OCI-M1 (cell line): ENCODE measurements around the gene TIMM17B.

Experiments used
- DNase-seq: peaks from one replicate; lab custom pipeline; 2025; lab: John Stamatoyannopoulos, UW

TIMM17B gene

GRCh38 chrX:48897625-48898306 is at the start of gene TIMM17B, which contains the start of gene PQBP1:
Gene TIMM17B (minus strand): TSS chrX:48897768. CDS start chrX:48897749, 19 bp downstream.
Gene PQBP1 (plus strand): TSS chrX:48897930. CDS start chrX:48898510, 580 bp downstream.
- DNase-seq, result peak; percentile 97

DNA sequence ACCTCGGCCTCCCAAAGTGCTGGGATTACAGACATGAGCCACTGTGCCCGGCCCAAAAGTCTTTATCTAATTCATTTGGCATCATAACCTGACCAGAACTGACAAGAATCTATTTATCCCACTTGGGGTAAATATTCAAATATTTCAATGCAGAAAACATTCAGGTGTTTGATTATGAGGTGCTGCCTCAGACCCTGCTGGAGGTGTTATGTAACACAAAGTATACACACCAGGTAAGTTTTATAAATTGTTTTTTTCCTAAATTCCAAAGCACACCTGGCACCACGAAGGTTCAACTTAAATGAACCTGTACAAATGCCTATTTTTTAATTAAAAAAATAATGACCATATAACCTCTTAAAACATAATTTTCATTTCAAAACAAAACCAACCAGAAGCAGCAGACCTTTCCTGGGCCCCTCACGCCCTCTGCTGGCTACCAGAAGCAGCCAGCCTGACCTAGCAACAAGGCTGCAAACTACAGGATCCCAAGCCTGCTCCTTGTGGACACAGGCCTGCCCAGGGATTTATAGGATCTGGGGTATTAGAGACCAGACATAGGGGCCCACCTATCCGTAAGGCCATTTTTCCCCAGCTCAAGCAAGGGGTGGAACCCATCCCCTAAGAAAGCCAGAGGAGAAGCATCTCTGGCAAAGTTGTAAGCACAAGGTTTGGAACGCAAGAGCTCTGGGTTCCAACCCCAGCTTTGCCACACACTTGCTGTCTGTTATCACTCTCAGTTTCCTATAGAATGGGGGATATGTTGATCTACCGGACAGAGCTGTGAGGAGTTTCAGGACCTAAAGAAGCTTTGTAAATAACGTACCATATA is 48.2 kb upstream of the TIMM17B start:
- peak; percentile 68 for DNase-seq

DNA sequence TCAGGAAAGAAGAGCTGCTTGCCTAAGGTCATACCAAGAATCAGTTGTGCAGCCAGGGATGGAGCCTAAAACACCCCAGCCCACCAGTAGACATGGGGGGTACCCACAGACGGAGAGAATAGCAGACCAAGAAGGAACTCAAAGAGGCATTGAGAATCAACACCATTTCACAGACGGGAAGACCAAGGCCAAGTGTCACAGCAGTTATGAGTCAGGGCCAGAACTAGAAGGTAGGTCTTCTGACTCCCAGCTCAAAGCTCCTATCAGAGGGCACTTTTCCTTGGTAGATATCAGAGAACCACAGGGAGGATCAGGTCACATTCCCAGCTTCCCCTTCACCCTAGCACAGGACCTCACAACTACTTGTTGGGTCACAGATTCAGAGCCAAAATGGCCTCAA is 45.3 kb upstream of the TIMM17B start:
- peak; percentile 40 for DNase-seq

GRCh38 chrX:48940404-48940955 is 42.9 kb upstream of the TIMM17B start:
- DNase-seq, result peak; percentile 92

GRCh38 chrX:48939524-48940228 is 42.1 kb upstream of the TIMM17B start:
- DNase-seq, result peak; percentile 32

DNA sequence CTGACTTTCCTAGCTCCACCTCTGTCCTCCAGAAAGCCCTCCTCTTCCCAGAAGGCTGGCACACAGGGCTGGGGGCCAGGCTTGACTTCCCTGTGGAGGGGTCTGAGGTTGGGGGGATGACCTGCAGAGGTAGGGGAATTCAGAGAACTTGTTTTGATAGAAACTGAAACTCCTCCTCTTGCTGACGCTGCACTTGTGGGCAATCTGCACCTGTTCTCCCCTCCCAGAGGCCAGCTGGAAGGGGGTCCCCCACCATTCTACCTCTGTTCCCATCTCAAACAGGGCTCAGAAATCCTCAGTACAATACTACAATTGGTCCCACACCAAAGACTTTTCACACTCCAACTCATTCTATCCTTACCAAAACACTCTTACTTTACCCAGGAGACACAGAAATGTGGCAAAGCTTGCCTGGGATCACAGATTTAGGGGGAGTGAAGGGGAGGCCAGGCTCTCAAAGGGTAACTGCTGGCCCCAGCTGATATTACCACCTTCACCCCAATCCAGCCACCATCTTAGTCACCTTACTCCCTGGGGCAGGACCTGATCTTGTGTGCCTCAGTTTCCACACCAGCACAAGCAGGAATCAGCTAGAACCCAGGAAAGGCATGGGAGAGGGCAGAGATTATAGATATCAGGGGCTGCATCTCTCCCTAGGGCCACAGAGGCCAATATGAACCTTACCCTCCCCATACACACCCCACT is 41.3 kb upstream of the TIMM17B start:
- DNase-seq, result peak; percentile 58

DNA sequence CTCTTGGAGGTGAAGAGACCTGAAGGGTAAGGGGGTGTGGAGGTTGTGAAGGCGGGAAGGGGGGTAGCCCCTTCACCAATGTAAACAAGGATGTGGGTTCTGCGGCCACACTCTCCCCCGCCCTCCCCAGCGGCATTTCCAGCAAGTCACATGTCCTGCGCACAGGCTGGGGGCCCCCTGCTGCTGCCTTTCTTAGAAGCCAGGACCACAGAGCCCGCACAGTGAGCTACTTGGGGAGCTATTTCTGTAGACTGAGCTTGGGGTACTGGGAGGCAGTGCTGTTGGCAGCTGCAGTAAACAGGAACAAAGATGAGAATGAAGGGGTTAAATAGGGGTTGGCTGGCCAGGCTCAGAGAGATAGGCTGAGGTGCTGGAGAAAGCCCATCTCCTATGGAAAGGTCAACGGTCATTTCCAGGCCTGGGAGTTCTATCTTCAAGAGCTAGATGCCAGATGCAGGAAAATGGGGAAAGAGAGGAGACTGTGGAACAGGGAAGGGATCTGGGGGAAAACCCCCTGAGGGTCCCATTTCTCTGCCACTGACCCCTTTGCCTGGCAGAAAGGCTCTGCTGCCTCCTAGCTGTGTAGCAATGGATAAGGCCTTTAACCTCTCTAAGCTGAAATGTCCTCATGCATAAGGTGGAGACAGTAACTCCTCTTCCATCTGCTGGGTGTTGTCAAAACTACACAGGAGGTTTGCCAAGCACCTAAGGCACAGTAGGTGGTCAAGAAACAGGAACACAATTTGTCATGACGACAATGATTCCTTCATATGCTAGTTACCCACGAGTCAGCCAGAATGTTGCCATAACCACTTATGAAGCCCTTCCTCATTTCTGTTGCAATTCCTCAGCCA is 39.7 kb upstream of the TIMM17B start:
- DNase-seq, result peak; percentile 94

GRCh38 chrX:48936429-48937053 is 39.0 kb upstream of the TIMM17B start:
- no peak for DNase-seq

DNA sequence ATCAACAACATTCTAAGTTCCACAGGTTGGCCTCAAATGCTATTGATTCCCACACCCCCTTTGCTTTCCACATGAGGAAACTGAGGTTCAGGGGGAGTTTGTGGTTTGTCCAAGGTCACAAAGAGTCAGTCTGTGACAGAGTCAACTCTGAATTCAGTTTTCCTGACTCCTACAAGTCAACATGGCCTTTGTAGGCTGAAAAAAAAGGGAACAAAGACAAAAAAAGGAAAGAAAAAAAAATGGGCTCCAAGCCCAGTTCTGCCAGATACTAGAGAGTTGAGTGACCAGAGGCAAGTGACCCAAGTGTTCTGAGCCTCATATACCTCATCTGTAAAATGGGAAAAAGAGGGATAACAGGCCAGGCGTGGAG is 37.7 kb upstream of the TIMM17B start:
- peak; percentile 20 for DNase-seq

- DNase-seq, result no peak
Observed at GRCh38 chrX:48934581-48935300, 37.2 kb upstream of the TIMM17B start.

- DNase-seq, result no peak
Observed at GRCh38 chrX:48933757-48934156, 36.2 kb upstream of the TIMM17B start.

- no peak for DNase-seq
Observed at GRCh38 chrX:48927736-48928382, 30.3 kb upstream of the TIMM17B start.

DNA sequence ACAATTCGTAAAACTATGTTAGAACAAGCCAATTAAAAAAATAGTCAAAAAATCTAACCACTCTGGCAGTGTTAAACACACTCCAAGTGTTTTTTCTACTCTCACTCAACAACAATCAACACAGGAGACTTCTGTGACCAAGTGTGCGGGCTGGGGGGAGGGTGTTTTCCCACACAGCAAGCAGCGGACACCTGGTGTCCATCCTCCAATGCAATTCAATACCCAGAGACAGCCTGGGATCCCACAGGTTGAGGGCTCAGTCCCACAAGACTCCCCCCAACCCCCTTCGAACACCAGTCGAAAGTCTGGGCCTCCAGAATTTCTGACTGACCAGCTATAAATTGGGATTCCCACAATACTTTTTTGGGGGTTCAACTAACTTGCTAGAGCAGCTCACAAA is 29.6 kb upstream of the TIMM17B start:
- no peak for DNase-seq

DNA sequence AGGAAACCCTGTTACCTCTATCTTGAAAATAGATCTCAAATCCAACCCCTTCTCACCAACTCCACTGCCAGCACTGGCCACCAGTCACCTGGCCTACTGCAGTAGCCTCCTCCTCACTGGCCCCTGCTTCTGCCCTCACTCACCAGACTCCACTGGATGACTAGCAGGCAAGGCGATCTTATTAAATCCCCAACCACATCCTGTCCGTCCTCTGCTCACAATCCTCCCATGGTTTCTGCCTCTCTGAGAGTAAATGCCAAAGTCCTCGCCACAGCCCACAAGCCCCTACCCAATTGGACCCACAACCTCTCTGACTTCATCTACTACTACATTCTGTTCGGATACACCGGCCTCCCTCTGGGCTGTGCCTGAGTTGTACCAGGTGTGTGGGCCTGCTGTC is 26.7 kb upstream of the TIMM17B start:
- no peak for DNase-seq

DNA sequence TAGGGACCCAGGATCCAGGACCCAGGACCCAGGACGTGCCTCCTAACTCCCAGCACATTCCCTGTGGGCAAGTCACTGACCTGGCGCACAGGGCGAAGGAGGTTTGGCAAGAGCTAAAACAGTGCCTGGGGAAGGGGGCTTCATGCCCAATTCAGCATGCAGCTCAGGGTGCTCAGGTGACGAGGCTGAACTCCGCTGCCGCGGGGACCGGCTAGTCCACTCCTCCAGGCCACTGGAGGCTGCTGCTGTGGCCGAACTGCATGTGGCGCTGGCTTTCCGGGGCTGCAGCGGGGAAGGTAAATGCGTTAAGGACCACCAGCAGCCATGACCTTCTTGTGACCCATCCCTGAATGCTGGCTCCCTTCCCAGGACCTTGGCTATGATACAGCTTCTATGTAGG is 26.2 kb upstream of the TIMM17B start:
- DNase-seq, result no peak

DNA sequence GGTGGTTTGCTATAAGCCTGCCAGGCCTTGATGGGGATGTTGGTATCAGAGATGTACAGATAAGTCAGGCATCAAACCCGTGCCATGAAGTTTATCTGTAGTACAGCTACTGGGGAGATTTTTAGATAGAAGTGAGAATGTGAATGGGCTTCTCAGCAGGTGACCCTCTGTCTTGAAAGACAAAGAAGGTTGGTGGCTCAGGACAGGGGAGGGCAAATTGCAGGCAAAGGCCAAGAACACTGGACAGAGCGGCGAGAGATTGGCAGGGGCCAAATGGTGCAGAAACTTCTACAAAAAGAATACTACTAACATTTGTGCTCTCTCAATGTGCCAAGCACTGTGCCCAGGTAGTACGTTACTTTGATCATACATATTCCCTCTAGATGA is 23.1 kb upstream of the TIMM17B start:
- no peak for DNase-seq

DNA sequence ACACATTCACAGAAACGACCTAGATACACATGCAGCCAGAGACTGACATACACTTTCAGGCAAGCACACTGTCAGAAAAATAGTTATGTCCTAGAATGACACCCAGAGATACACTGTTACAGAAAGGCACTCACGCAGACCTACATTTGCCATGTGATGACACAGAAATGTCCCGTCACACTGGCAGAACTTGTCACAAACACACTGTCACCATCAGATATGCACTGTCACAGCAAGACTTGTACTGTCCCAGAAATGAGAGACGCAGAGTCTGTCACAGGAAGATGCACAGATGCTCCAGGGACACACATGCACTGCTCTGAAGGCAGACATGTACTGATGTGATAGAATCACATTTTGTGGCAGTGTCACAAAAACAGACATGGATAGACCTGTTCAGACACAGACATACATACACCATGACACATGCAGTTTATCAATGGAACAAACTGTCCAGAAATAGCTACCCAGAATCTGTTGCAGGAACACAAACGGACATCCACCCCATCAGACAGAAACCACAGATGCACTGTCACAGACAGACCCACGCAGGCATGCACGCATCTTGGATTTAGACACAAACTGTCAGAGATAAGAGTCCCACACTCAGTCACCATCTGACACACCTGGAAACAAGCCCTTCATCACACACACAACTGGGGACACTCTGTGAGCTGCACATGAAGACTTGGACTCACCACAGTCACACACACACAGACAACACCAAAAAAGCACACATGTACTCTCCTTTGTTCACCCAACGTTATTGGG is 22.6 kb upstream of the TIMM17B start:
- peak; percentile 77 for DNase-seq

GRCh38 chrX:48919360-48919841 is 21.8 kb upstream of the TIMM17B start:
- no peak for DNase-seq
